Bronchial epithelial cell (primary cell): ENCODE data around the gene SLC25A52. TPM values are rescaled to one million over a fixed set of nuclear protein-coding genes. Genes with fewer than 3 reads are reported as not detected.

Source experiments
- DNase-seq: peaks from one replicate; pipeline ENCODE4 v3.0.0-alpha.2; 2010; ENCODE audit warnings: low read depth
- FAIRE-seq: peaks from 2 replicates; lab custom pipeline; 2011; peaks lifted over from hg19 to GRCh38; lab: Jason Lieb, UNC
- H3K27me3 ChIP-seq: 2 replicates; pipeline ENCODE4 v1.5.1; 2011; ENCODE audit warnings: low read length; ENCODE audit not compliant: control insufficient read depth, insufficient read depth
- H3K36me3 ChIP-seq: 2 replicates; pipeline ENCODE4 v1.5.1; 2011; ENCODE audit warnings: low read length; ENCODE audit not compliant: control insufficient read depth, insufficient read depth
- H3K4me3 ChIP-seq: 2 replicates; pipeline ENCODE4 v1.5.1; 2011; ENCODE audit warnings: mild to moderate bottlenecking, low read depth, low read length, control low read depth
- total RNA-seq: library from RNA; depleted of rRNA; stranded (reverse); fragments of >200 nt; gene quantifications from 2 replicates; pipeline ENCODE4 v1.2.1, GENCODE V29; 2014
- TF ChIP-seq, protein P1 (sequence below): IDR thresholded peaks from 2 replicates; pipeline ENCODE4 v1.5.1; 2011; ENCODE audit warnings: mild to moderate bottlenecking, moderate library complexity, low read length, control low read depth, inconsistent platforms; ENCODE audit not compliant: insufficient read depth, severe bottlenecking

Gene SLC25A52
- total RNA-seq, 1 donor from 2014 or later: under 0.01 TPM

DNA sequence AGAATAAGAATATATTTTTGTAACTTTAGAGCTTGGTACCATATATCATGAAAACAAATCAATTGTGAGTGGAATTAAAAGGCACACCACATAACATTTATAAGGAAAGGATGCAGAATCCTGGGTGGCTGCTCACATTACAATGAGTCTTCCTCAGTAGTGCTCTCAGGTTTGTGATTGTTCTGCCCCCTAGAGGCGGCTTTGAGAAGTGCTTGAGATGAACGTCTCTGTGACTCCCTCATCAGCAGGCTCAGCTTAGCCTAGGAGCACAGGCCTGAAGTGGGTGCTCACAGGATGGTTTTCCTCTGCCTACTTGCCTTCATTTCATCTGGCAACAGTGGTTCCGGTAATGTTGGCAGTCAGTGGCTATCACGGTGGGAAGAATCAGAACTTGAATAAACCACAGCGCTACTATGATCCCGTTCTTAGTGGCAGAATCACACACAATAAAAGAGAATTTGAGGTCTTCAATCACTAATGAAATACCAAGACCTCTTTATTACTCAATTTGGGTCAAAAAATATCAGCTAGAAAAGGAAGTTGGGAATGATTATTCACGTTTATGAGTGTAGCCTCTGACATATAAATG, 38.2 kb downstream of the SLC25A52 start:
- no peak overlapping the region for H3K4me3 ChIP-seq
- FAIRE-seq: peak; percentile 93
- no peaks in the 10 kb centered on the region for H3K27me3 ChIP-seq
- no peaks in the 10 kb centered on the region for H3K36me3 ChIP-seq
- DNase-seq: peak; percentile 76
- TF ChIP-seq, protein P1, sequence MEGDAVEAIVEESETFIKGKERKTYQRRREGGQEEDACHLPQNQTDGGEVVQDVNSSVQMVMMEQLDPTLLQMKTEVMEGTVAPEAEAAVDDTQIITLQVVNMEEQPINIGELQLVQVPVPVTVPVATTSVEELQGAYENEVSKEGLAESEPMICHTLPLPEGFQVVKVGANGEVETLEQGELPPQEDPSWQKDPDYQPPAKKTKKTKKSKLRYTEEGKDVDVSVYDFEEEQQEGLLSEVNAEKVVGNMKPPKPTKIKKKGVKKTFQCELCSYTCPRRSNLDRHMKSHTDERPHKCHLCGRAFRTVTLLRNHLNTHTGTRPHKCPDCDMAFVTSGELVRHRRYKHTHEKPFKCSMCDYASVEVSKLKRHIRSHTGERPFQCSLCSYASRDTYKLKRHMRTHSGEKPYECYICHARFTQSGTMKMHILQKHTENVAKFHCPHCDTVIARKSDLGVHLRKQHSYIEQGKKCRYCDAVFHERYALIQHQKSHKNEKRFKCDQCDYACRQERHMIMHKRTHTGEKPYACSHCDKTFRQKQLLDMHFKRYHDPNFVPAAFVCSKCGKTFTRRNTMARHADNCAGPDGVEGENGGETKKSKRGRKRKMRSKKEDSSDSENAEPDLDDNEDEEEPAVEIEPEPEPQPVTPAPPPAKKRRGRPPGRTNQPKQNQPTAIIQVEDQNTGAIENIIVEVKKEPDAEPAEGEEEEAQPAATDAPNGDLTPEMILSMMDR: peak; percentile 92

DNA sequence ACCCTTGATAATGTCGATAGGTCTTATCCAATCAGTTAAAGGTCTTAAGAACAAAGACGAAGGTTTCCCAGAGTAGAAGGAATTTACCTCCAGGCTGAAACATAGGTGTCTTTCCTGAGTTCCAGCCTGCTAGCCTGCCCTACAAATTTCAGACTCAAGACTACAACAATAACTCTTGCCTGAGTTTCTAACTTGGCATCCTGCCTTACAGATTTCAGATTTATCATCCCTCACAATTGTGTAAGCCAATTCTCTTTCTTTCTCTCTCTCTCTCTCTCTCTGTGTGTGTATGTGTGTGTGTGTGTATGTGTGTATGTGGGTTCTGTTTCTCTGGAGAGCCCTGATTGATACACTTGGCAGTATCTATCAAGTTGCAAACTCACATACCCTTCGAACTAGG, 39.1 kb downstream of the SLC25A52 start:
- DNase-seq (no peak), FAIRE-seq (no peak)
- Histone ChIP-seq H3K4me3 (no peak overlapping the region), H3K27me3 (no peaks in the 10 kb centered on the region), H3K36me3 (no peaks in the 10 kb centered on the region)
- TF ChIP-seq, protein P1: no peak

DNA sequence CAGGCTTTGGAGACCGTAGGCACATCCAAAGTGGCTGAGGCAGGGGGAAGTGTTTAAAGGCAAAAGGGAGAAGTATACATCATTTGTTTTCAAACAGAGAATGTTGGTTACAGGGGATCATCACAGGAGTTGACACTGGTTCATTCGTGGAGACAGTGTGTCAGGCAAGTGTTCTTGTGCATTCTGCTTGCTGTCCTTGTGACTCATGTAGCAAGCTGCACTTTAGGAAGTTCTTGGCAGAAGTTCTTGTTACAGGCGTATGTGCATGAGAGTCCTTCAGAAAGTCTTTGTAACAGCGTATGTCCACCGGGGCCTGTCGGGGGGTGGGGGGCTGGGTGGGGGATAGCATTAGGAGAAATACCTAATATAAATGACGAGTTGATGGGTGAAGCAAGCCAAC, 39.8 kb downstream of the SLC25A52 start:
- H3K36me3 ChIP-seq: no peaks in the 10 kb centered on the region
- H3K27me3 ChIP-seq: no peaks in the 10 kb centered on the region
- FAIRE-seq (no peak), DNase-seq (peak; percentile 20)
- TF ChIP-seq, protein P1: no peak
- H3K4me3 ChIP-seq: no peak overlapping the region

DNA sequence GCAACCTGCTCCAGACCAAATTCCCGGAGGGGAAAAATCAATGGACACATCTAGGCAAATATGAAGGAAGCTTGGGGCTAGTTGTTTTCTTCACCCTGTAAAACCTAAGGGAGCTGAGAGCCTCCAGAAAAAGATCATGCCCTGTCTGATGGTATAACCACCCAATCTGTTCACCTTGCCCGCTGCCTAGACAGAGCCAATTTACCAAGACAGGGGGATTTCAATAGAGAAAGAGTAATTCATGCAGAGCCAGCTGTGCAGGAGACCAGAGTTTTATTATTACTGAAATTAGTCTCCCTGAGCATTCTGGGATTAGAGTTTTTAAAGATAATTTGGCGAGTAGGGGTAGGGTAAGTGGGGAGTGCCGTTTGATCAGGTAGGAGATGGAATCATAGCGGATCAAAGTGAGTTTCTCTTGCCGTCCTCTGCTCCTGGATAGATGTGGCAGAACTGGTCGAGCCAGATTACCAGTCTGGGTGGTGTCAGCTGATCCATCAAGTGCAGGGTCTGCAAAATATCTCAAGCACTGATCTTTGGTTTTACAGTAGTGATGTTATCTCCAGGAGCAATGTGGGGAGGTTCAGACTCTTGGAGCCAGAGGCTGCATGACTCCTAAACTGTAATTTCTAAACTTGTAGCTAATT, 41.2 kb downstream of the SLC25A52 start:
- FAIRE-seq (no peak), DNase-seq (no peak)
- TF ChIP-seq, protein P1: no peak
- Histone ChIP-seq H3K27me3 (no peaks in the 10 kb centered on the region), H3K4me3 (no peak overlapping the region), H3K36me3 (no peaks in the 10 kb centered on the region)

DNA sequence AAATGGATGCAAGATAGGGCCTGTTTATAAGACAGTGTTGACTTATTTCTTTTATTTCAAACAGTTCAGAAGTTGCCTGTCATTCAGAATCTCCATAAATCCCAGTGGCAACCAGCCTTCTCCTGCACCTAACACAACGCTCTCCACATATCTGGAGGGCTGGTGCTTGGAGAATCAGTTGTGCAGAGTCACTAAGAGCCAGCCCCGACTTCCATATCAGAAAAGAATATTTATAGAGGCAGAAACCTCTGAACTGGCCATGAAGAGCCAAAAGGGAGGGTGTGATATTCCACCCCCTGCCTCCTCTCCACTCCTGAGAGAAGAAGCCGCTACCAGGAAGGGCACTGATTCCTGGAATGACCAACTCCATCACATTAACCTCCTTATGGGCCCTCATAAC, 42.3 kb downstream of the SLC25A52 start:
- H3K36me3 ChIP-seq: no peaks in the 10 kb centered on the region

More for the DNA sequence above, 42.3 kb downstream of the SLC25A52 start:
- FAIRE-seq (no peak), DNase-seq (no peak)
- no peak overlapping the region for H3K4me3 ChIP-seq
- no peaks in the 10 kb centered on the region for H3K27me3 ChIP-seq
- TF ChIP-seq, protein P1: no peak
